GM12878 (cell line): ENCODE measurements around the gene BEST2. TPM values are rescaled to one million over a fixed set of nuclear protein-coding genes. Genes with fewer than 3 reads are reported as not detected.
A peak's percentile ranks its signal among the peaks of the same experiment; 100 is the strongest.

Source experiments
- BHLHE40 ChIP-seq, 2 experiments: fragments of 450-650 bp in 1 of 2; IDR thresholded peaks; 2 replicates each; pipeline ENCODE4 v1.6.1; 2011 to 2017; ENCODE audit warnings: low read depth in 2 of 2, borderline replicate concordance in 1 of 2, improper control_type of control experiment in 1 of 2, low read length in 1 of 2, mild to moderate bottlenecking in 1 of 2
- BMI1 ChIP-seq: fragments of 450-650 bp; IDR thresholded peaks from 2 replicates; pipeline ENCODE4 v1.6.1; 2016; ENCODE audit warnings: mild to moderate bottlenecking, moderate library complexity, borderline replicate concordance
- CHD1 ChIP-seq: IDR thresholded peaks from 2 replicates; pipeline ENCODE4 v1.6.1; 2012; ENCODE audit warnings: low read depth, low read length, improper control_type of control experiment
- DPF2 ChIP-seq: fragments of 450-650 bp; IDR thresholded peaks from 2 replicates; pipeline ENCODE4 v1.6.1; 2017; ENCODE audit warnings: mild to moderate bottlenecking
- EED ChIP-seq: sonication (generic); IDR thresholded peaks from 2 replicates; pipeline ENCODE4 v1.6.1; 2016; ENCODE audit warnings: antibody characterized with exemption, low read depth
- KLF5 ChIP-seq: fragments of 450-650 bp; IDR thresholded peaks from 2 replicates; pipeline ENCODE4 v1.6.1; 2014; ENCODE audit warnings: mild to moderate bottlenecking; ENCODE audit not compliant: partially characterized antibody
- MTA2 ChIP-seq: fragments of 450-650 bp; IDR thresholded peaks from 2 replicates; pipeline ENCODE4 v1.6.1; 2016; ENCODE audit warnings: low read depth, mild to moderate bottlenecking, moderate library complexity
- NFYB ChIP-seq: IDR thresholded peaks from 2 replicates; pipeline ENCODE4 v1.6.1; 2011; ENCODE audit warnings: low read depth, mild to moderate bottlenecking, low read length, improper control_type of control experiment, moderate library complexity; ENCODE audit not compliant: insufficient read depth
- RAD21 ChIP-seq: IDR thresholded peaks from 2 replicates; pipeline ENCODE4 v1.6.1; 2011; ENCODE audit warnings: mild to moderate bottlenecking, low read depth, low read length, moderate library complexity; ENCODE audit not compliant: insufficient read depth
- RBBP5 ChIP-seq: fragments of 200-600 bp; sonication (generic); conservative IDR thresholded peaks from 2 replicates; pipeline ENCODE4 v1.6.1; 2016
- SREBF1 ChIP-seq: IDR thresholded peaks from 2 replicates; pipeline ENCODE4 v1.6.1; 2012; ENCODE audit warnings: mild to moderate bottlenecking, low read length
- TARDBP ChIP-seq: IDR thresholded peaks from 2 replicates; pipeline ENCODE4 v1.6.1; 2016; ENCODE audit warnings: borderline replicate concordance
- YY1 ChIP-seq: IDR thresholded peaks from 2 replicates; pipeline ENCODE4 v1.6.1; 2011; ENCODE audit warnings: low read depth, mild to moderate bottlenecking, low read length
- ZNF217 ChIP-seq: fragments of 450-650 bp; IDR thresholded peaks from 2 replicates; pipeline ENCODE4 v1.6.1; 2017; ENCODE audit warnings: antibody characterized with exemption, mild to moderate bottlenecking
- polyA plus RNA-seq, 11 experiments: library from polyadenylated mRNA; depleted of rRNA in 4 of 11; unstranded in 6 of 11; stranded (reverse) in 5 of 11; fragments of >200 nt; fragmentation: Nextera tagmentation in 4 of 11; fragmentation: Illumina TruSeq in 1 of 11; extraction: Ambion mirVana in 4 of 11; extraction: Trizol in 1 of 11; gene quantifications; 1 replicate in 1 of 11; 2 replicates in 10 of 11; pipeline versions ENCODE4 v1.2.1 to v1.2.3, GENCODE V29; 2011 to 2016; ENCODE audit warnings: inconsistent platforms in 2 of 11, missing spikeins in 2 of 11, low read depth in 1 of 11
- total RNA-seq, 4 experiments: library from RNA; depleted of rRNA in 3 of 4; stranded (reverse); fragments of >200 nt in 3 of 4; fragmentation: Illumina TruSeq in 1 of 4; extraction: Trizol in 1 of 4; gene quantifications; 2 replicates each; pipeline versions ENCODE4 v1.2.1 to v1.2.3, GENCODE V29; 2013 to 2021
- TF ChIP-seq, protein P1 (sequence below): fragments of 450-650 bp; IDR thresholded peaks from 2 replicates; pipeline ENCODE4 v1.6.1; 2018; ENCODE audit warnings: mild to moderate bottlenecking, low read depth, moderate library complexity; ENCODE audit not compliant: partially characterized antibody
- TF ChIP-seq, protein P2 (sequence below): fragments of 450-650 bp; IDR thresholded peaks from 2 replicates; pipeline ENCODE4 v1.6.1; 2017; ENCODE audit warnings: low read depth, mild to moderate bottlenecking, moderate library complexity
- TF ChIP-seq, protein P3 (sequence below): IDR thresholded peaks from 2 replicates; pipeline ENCODE4 v1.6.1; 2012; ENCODE audit warnings: low read depth, low read length, improper control_type of control experiment
- TF ChIP-seq, protein P4 (sequence below): IDR thresholded peaks from 2 replicates; pipeline ENCODE4 v1.6.1; 2012; ENCODE audit warnings: mild to moderate bottlenecking, low read depth, low read length
- TF ChIP-seq, protein P5 (sequence below): fragments of 450-650 bp; IDR thresholded peaks from 2 replicates; pipeline ENCODE4 v1.6.1; 2017; ENCODE audit warnings: mild to moderate bottlenecking, low read depth, inconsistent platforms; ENCODE audit not compliant: poor library complexity, severe bottlenecking

The BEST2 gene
- total and polyA plus RNA-seq, 10 of the 15 experiments (the other 5 are each of a cell fraction or from before 2014, with no cell fraction given): not detected

DNA sequence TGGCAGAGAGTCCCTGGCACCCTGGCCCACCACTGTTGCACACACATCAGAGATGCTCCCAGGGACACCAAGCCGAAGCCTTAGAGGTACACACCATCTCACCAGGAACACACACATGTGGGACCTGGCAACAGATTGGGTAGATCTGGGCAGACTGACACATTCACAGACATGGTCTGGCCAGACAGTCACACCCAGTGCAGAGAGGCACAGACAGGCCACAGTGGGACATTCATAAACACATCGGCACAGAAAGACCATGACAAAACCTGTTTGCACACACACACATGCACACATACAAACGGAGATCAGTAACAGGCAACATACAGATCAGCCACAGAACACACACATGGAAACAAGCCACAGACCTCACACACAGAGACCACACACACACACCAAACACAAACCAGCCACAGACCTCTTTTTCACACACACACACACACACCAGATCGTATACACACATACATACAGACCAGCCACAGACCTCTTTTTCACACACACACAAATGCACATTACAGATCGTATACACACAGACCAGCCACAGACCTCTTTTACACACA is 33.4 kb downstream of the BEST2 start (continued):
- TF ChIP-seq, protein P1, sequence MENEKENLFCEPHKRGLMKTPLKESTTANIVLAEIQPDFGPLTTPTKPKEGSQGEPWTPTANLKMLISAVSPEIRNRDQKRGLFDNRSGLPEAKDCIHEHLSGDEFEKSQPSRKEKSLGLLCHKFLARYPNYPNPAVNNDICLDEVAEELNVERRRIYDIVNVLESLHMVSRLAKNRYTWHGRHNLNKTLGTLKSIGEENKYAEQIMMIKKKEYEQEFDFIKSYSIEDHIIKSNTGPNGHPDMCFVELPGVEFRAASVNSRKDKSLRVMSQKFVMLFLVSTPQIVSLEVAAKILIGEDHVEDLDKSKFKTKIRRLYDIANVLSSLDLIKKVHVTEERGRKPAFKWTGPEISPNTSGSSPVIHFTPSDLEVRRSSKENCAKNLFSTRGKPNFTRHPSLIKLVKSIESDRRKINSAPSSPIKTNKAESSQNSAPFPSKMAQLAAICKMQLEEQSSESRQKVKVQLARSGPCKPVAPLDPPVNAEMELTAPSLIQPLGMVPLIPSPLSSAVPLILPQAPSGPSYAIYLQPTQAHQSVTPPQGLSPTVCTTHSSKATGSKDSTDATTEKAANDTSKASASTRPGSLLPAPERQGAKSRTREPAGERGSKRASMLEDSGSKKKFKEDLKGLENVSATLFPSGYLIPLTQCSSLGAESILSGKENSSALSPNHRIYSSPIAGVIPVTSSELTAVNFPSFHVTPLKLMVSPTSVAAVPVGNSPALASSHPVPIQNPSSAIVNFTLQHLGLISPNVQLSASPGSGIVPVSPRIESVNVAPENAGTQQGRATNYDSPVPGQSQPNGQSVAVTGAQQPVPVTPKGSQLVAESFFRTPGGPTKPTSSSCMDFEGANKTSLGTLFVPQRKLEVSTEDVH: no peak
- TF ChIP-seq YY1 (no peak), RBBP5 (no peak), ZNF217 (no peak), KLF5 (peak; percentile 27), DPF2 (no peak), BMI1 (no peak; the same call in 1 of the 2 replicates), BHLHE40 (IDR thresholded peaks at IDR 0.05; ENCODE audit: borderline replicate concordance in 1 of 2, low read depth in 2 of 2, low read length in 1 of 2) (peak in 1 of 2 experiments; percentile 36; a peak in 1 of 4 replicates), CHD1 (no peak), RAD21 (no peak), MTA2 (peak; percentile 74), TARDBP (no peak), SREBF1 (no peak), EED (no peak), NFYB (no peak)
- TF ChIP-seq, protein P2, sequence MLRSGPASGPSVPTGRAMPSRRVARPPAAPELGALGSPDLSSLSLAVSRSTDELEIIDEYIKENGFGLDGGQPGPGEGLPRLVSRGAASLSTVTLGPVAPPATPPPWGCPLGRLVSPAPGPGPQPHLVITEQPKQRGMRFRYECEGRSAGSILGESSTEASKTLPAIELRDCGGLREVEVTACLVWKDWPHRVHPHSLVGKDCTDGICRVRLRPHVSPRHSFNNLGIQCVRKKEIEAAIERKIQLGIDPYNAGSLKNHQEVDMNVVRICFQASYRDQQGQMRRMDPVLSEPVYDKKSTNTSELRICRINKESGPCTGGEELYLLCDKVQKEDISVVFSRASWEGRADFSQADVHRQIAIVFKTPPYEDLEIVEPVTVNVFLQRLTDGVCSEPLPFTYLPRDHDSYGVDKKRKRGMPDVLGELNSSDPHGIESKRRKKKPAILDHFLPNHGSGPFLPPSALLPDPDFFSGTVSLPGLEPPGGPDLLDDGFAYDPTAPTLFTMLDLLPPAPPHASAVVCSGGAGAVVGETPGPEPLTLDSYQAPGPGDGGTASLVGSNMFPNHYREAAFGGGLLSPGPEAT: peak; percentile 62; the same call in 1 of the 2 replicates
- TF ChIP-seq, protein P3, sequence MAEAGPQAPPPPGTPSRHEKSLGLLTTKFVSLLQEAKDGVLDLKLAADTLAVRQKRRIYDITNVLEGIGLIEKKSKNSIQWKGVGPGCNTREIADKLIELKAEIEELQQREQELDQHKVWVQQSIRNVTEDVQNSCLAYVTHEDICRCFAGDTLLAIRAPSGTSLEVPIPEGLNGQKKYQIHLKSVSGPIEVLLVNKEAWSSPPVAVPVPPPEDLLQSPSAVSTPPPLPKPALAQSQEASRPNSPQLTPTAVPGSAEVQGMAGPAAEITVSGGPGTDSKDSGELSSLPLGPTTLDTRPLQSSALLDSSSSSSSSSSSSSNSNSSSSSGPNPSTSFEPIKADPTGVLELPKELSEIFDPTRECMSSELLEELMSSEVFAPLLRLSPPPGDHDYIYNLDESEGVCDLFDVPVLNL: no peak
- TF ChIP-seq, protein P4, sequence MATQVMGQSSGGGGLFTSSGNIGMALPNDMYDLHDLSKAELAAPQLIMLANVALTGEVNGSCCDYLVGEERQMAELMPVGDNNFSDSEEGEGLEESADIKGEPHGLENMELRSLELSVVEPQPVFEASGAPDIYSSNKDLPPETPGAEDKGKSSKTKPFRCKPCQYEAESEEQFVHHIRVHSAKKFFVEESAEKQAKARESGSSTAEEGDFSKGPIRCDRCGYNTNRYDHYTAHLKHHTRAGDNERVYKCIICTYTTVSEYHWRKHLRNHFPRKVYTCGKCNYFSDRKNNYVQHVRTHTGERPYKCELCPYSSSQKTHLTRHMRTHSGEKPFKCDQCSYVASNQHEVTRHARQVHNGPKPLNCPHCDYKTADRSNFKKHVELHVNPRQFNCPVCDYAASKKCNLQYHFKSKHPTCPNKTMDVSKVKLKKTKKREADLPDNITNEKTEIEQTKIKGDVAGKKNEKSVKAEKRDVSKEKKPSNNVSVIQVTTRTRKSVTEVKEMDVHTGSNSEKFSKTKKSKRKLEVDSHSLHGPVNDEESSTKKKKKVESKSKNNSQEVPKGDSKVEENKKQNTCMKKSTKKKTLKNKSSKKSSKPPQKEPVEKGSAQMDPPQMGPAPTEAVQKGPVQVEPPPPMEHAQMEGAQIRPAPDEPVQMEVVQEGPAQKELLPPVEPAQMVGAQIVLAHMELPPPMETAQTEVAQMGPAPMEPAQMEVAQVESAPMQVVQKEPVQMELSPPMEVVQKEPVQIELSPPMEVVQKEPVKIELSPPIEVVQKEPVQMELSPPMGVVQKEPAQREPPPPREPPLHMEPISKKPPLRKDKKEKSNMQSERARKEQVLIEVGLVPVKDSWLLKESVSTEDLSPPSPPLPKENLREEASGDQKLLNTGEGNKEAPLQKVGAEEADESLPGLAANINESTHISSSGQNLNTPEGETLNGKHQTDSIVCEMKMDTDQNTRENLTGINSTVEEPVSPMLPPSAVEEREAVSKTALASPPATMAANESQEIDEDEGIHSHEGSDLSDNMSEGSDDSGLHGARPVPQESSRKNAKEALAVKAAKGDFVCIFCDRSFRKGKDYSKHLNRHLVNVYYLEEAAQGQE: no peak
- TF ChIP-seq, protein P5, sequence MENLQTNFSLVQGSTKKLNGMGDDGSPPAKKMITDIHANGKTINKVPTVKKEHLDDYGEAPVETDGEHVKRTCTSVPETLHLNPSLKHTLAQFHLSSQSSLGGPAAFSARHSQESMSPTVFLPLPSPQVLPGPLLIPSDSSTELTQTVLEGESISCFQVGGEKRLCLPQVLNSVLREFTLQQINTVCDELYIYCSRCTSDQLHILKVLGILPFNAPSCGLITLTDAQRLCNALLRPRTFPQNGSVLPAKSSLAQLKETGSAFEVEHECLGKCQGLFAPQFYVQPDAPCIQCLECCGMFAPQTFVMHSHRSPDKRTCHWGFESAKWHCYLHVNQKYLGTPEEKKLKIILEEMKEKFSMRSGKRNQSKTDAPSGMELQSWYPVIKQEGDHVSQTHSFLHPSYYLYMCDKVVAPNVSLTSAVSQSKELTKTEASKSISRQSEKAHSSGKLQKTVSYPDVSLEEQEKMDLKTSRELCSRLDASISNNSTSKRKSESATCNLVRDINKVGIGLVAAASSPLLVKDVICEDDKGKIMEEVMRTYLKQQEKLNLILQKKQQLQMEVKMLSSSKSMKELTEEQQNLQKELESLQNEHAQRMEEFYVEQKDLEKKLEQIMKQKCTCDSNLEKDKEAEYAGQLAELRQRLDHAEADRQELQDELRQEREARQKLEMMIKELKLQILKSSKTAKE: peak; percentile 80
